GM12874 (cell line): Measurements from ENCODE around the gene DISP3.
A peak's percentile ranks its signal among the peaks of the same experiment; 100 is the strongest.

ENCODE experiments used
- CTCF ChIP-seq: IDR thresholded peaks from 2 replicates; pipeline ENCODE4 v1.5.1; 2011; ENCODE audit warnings: low read depth, mild to moderate bottlenecking, control low read depth, low read length, moderate library complexity; ENCODE audit not compliant: insufficient read depth

Gene DISP3

DNA sequence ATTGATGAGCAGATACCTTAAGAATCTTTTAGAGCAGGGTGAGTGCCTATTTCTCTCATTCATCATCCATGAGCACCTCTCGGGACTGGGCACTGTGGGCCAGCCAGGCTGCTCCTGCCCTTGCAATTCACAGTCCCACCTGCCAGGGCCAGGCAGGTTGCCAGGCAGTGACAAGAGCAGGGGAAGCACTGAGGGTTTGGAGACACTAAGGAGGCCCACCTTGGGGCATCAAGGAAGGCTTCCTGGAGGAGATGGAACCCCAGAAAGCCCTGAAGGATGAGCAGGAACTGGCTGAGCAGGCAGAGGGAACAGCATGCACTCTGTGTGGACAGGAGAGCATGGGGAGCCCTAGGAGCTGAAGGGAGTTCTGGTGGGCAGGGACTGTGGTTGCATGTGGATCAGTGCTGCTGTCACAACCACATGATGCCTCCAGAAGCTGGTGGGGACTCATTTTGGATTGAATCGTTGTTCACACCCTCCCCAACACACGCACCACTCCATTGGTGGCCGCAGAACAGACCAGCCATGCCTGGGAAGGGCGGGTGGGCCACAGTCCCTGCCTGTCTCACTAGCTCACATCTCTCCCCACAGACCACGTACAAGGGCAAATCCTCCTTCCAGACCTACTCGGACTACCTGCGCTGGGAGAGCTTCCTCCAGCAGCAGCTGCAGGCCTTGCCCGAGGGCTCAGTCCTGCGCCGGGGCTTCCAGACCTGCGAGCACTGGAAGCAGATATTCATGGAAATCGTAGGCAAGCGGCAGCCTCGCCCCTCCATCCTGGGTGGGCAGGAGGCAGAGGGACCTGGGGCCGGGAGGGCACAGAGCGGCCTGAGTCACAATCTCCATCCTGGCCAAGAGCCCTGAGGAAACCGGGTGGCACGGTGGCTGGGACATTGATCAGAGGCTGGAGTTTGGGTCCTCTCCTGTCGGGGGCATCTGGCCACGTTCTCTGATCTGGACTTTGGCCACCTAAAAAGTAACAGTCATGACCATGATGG lies 55.1 kb downstream of the DISP3 start:
- TF ChIP-seq CTCF: no peak

DNA sequence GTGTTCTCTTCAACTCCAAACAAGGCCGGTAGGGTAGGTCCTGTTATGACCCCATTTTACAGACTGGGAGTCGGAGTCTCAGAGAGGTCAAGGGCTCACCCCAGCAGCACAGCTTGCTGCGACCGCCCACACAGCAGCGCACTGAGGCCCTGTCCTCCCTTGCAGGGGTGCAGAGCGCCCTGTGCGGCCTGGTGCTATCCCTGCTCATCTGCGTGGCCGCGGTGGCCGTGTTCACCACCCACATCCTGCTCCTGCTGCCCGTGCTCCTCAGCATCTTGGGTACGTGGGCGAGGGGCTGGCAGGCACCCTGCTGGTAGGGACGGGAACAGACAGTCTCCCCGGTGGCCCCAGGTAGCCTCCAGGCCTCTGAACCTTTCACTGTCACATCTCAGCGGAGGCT lies 55.9 kb downstream of the DISP3 start:
- 0 out of 2 replicates have a peak, but pooled peaks have one; percentile 3 for TF ChIP-seq CTCF

DNA sequence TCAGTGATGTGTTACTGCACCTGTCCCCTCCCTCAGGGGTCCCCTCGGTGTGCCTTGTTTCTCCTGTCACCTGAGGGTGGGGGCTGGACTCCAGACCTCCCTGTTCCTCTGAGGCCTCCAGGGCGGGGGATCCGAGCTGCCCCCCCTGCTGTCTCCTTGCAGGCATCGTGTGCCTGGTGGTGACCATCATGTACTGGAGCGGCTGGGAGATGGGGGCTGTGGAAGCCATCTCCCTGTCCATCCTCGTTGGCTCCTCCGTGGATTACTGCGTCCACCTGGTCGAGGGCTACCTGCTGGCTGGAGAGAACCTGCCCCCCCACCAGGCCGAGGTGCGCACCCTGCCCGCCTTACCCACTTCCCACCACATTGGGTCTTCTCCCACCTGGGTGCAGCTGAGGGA lies 56.4 kb downstream of the DISP3 start:
- no peak for TF ChIP-seq CTCF

GRCh38 chr1:11535761-11536572 lies 57.0 kb downstream of the DISP3 start:
- TF ChIP-seq CTCF: no peak

- no peak for TF ChIP-seq CTCF
These were observed 57.8 kb downstream of the DISP3 start for GRCh38 chr1:11536573-11537379.

- no peak for TF ChIP-seq CTCF
These were observed 58.4 kb downstream of the DISP3 start for GRCh38 chr1:11537380-11537764.
